ENCODE results near the gene GNG2. TPM values are rescaled to one million over a fixed set of nuclear protein-coding genes. Genes with fewer than 3 reads are reported as not detected.

The GNG2 gene
- total RNA-seq, 1 experiment from 2014 or later = 7.0 TPM

- H2BK120ac ChIP-seq (ENCODE audit: low read depth, low read length, poor library complexity, severe bottlenecking) = no peak overlapping the region
- H3K9me3 Mint-ChIP-seq = peaks cover 19 to 25% of the 10 kb centered on the region in 2 experiments
- TF ChIP-seq CTCF (conservative IDR thresholded peaks at IDR 0.05) = no peak
These were observed 100.5 kb downstream of the GNG2 start for GRCh38 chr14:51960866-51961265.

More at GRCh38 chr14:51960866-51961265, 100.5 kb downstream of the GNG2 start:
- no peak overlapping the region for H4K8ac ChIP-seq (replicated peaks; ENCODE audit: insufficient read length, low read depth, low read length)
- Mint-ChIP-seq H3K4me1 (peaks cover 0 to 8% of the 10 kb centered on the region in 2 experiments; a peak in 1 of 4 replicates), H3K27ac (no peak overlapping the region; a peak in 1 of 7 replicates), H3K27me3 (ENCODE audit: low read depth) (no peaks in the 10 kb centered on the region), H3K4me3 (no peak overlapping the region), H3K36me3 (ENCODE audit: insufficient read depth in 1 of 3, low read depth in 3 of 3) (peaks cover 16 to 33% (median 19%) of the 10 kb centered on the region in 3 experiments)
- H3K79me1 ChIP-seq (ENCODE audit: insufficient read depth, low read depth, low read length, poor library complexity, severe bottlenecking) = no peaks in the 10 kb centered on the region
- H3K4ac ChIP-seq (ENCODE audit: low read depth, low read length) = no peak overlapping the region
- no peaks in the 10 kb centered on the region for H3K23me2 ChIP-seq (ENCODE audit: insufficient read length, low read depth, low read length, poor library complexity, severe bottlenecking)
- no peak for DNase-seq
- H3K4me1 ChIP-seq (ENCODE audit: insufficient read depth, low read length) = no peaks in the 10 kb centered on the region
- no peak overlapping the region for H2BK20ac ChIP-seq (ENCODE audit: low read depth, low read length, poor library complexity, severe bottlenecking)
- H2AFZ ChIP-seq (ENCODE audit: low read length) = no peak overlapping the region
- H2BK15ac ChIP-seq (ENCODE audit: low read depth, low read length) = no peak overlapping the region
- H2AK5ac ChIP-seq (ENCODE audit: insufficient read length, low read length) = no peak overlapping the region
- H4K5ac ChIP-seq (ENCODE audit: insufficient read length, low read depth, low read length) = no peak overlapping the region
- H3K18ac ChIP-seq (ENCODE audit: insufficient read length, low read depth, low read length) = no peak overlapping the region
- no peak overlapping the region for H3K4me2 ChIP-seq (ENCODE audit: insufficient read depth, insufficient read length, low read length)
- H4K20me1 ChIP-seq (ENCODE audit: control insufficient read depth, insufficient read depth, insufficient read length) = no peaks in the 10 kb centered on the region
- H2BK12ac ChIP-seq (ENCODE audit: insufficient read length, low read depth, low read length) = no peak overlapping the region
- no peak overlapping the region for H3K9ac ChIP-seq (ENCODE audit: extremely low read depth, insufficient read length, low read length)
- no peak overlapping the region for H4K91ac ChIP-seq (ENCODE audit: insufficient read length, low read depth, low read length)
- H3T11ph ChIP-seq (ENCODE audit: low read length) = no peak overlapping the region
- H3K14ac ChIP-seq (ENCODE audit: insufficient read depth, low read length) = no peak overlapping the region
- H3K56ac ChIP-seq (ENCODE audit: insufficient read length, low read depth, low read length) = no peak overlapping the region
- no peaks in the 10 kb centered on the region for H3K27me3 ChIP-seq (ENCODE audit: insufficient read depth, low read length)
- H3K9me3 ChIP-seq (ENCODE audit: control insufficient read depth, low read depth, low read length) = peaks cover 4% of the 10 kb centered on the region
- no peak overlapping the region for H2BK5ac ChIP-seq (ENCODE audit: insufficient read length, low read length)
- H3K23ac ChIP-seq (ENCODE audit: insufficient read length, low read depth, low read length) = no peak overlapping the region
- H3K79me2 ChIP-seq (ENCODE audit: insufficient read depth, low read length) = no peaks in the 10 kb centered on the region
- no peak overlapping the region for H3K27ac ChIP-seq (ENCODE audit: insufficient read length, low read depth, low read length)
